MM.1S (cell line): ENCODE results near the gene ZNF860.

Experiments used
- DNase-seq: peaks from one replicate; pipeline ENCODE4 v3.0.0-alpha.2; 2015
- H2AFZ ChIP-seq: fragments of 300-600 bp; sonication (generic); 2 replicates; pipeline ENCODE4 v1.6.0; 2016; ENCODE audit warnings: antibody characterized with exemption, low read length
- H3F3A ChIP-seq: fragments of 300-600 bp; sonication (generic); 2 replicates; pipeline ENCODE4 v1.6.1; 2016; ENCODE audit warnings: mild to moderate bottlenecking, antibody characterized with exemption, low read length, moderate library complexity, mixed read lengths; ENCODE audit not compliant: insufficient read depth
- H3K27ac ChIP-seq: fragments of 300-600 bp; sonication (generic); 2 replicates; pipeline ENCODE4 v1.5.1; 2016; ENCODE audit warnings: mild to moderate bottlenecking, low read length
- H3K27me3 ChIP-seq: fragments of 300-600 bp; sonication (generic); replicated peaks from 2 replicates; pipeline ENCODE4 v1.6.0; 2016; ENCODE audit warnings: low read length; ENCODE audit not compliant: insufficient read depth
- H3K36me3 ChIP-seq: fragments of 300-600 bp; sonication (generic); replicated peaks from 2 replicates; pipeline ENCODE4 v1.6.1; 2016; ENCODE audit warnings: mild to moderate bottlenecking, low read length, mixed read lengths; ENCODE audit not compliant: insufficient read depth
- H3K4me1 ChIP-seq: fragments of 300-600 bp; sonication (generic); 2 replicates; pipeline ENCODE4 v1.6.1; 2016; ENCODE audit warnings: low read length, mixed read lengths
- H3K4me2 ChIP-seq: fragments of 300-600 bp; sonication (generic); 2 replicates; pipeline ENCODE4 v1.6.0; 2016; ENCODE audit warnings: low read depth, low read length
- H3K4me3 ChIP-seq: fragments of 300-600 bp; sonication (generic); 2 replicates; pipeline ENCODE4 v1.5.1; 2016; ENCODE audit warnings: low read length, mixed read lengths
- H3K79me2 ChIP-seq: fragments of 300-600 bp; sonication (generic); 2 replicates; pipeline ENCODE4 v1.6.1; 2016; ENCODE audit warnings: mixed run types, low read length, mixed read lengths
- H3K9ac ChIP-seq: fragments of 300-600 bp; sonication (generic); 2 replicates; pipeline ENCODE4 v1.6.1; 2016; ENCODE audit warnings: low read length, mixed read lengths
- H3K9me2 ChIP-seq: fragments of 300-600 bp; sonication (generic); replicated peaks from 2 replicates; pipeline ENCODE4 v1.6.1; 2016; ENCODE audit warnings: mild to moderate bottlenecking, low read length, mixed read lengths; ENCODE audit not compliant: insufficient read depth
- H3K9me3 ChIP-seq: fragments of 300-600 bp; sonication (generic); replicated peaks from 2 replicates; pipeline ENCODE4 v1.6.1; 2016; ENCODE audit warnings: mild to moderate bottlenecking, low read length, mixed read lengths; ENCODE audit not compliant: insufficient read depth
- H4K20me1 ChIP-seq: fragments of 300-600 bp; sonication (generic); 2 replicates; pipeline ENCODE4 v1.6.1; 2016; ENCODE audit warnings: mild to moderate bottlenecking, low read length, moderate library complexity, mixed read lengths; ENCODE audit not compliant: insufficient read depth
- CTCF ChIP-seq: fragments of 300-600 bp; sonication (generic); IDR thresholded peaks from 2 replicates; pipeline ENCODE4 v1.5.1; 2016; ENCODE audit warnings: antibody characterized with exemption, low read length, mixed read lengths
- EZH2 ChIP-seq: fragments of 300-600 bp; sonication (generic); optimal IDR thresholded peaks from 2 replicates; pipeline ENCODE3; 2017; ENCODE audit warnings: low read depth, mild to moderate bottlenecking, antibody characterized with exemption, low read length, mixed read lengths
- EZH2phosphoT487 ChIP-seq: fragments of 300-600 bp; sonication (generic); IDR thresholded peaks from 2 replicates; pipeline ENCODE4 v1.6.1; 2018; ENCODE audit warnings: antibody characterized with exemption, low read length

The ZNF860 gene

GRCh38 chr3:31962801-31963205, 18.7 kb upstream of the ZNF860 start:
- Histone ChIP-seq H4K20me1 (no peaks in the 10 kb centered on the region), H3K4me1 (no peaks in the 10 kb centered on the region), H3K9ac (no peak overlapping the region), H3K79me2 (no peaks in the 10 kb centered on the region), H3K4me2 (no peak overlapping the region), H3K9me2 (no peaks in the 10 kb centered on the region), H3K4me3 (no peak overlapping the region), H3K27me3 (no peaks in the 10 kb centered on the region), H3K36me3 (no peaks in the 10 kb centered on the region), H3K27ac (no peak overlapping the region), H3F3A (no peaks in the 10 kb centered on the region), H2AFZ (no peak overlapping the region), H3K9me3 (no peaks in the 10 kb centered on the region)
- no peak for DNase-seq
- TF ChIP-seq EZH2 (no peak), CTCF (no peak), EZH2phosphoT487 (no peak)

- Histone ChIP-seq H3K4me1 (no peaks in the 10 kb centered on the region), H3K9me3 (no peaks in the 10 kb centered on the region), H3F3A (no peaks in the 10 kb centered on the region), H3K4me2 (no peak overlapping the region), H3K4me3 (no peak overlapping the region), H2AFZ (no peak overlapping the region), H3K36me3 (no peaks in the 10 kb centered on the region), H4K20me1 (no peaks in the 10 kb centered on the region), H3K9ac (no peak overlapping the region), H3K9me2 (no peaks in the 10 kb centered on the region), H3K27ac (no peak overlapping the region), H3K27me3 (no peaks in the 10 kb centered on the region), H3K79me2 (no peaks in the 10 kb centered on the region)
- TF ChIP-seq CTCF: no peak
- DNase-seq: no peak
Measured at GRCh38 chr3:31966978-31967591, 14.5 kb upstream of the ZNF860 start.

GRCh38 chr3:31967592-31967991, 14.0 kb upstream of the ZNF860 start:
- no peak overlapping the region for H3K27ac ChIP-seq
- no peaks in the 10 kb centered on the region for H3F3A ChIP-seq
- H3K27me3 ChIP-seq: no peaks in the 10 kb centered on the region
- no peak overlapping the region for H3K9ac ChIP-seq
- H3K4me1 ChIP-seq: no peaks in the 10 kb centered on the region
- H4K20me1 ChIP-seq: no peaks in the 10 kb centered on the region
- TF ChIP-seq EZH2phosphoT487 (no peak), EZH2 (no peak), CTCF (no peak)
- no peak overlapping the region for H3K4me3 ChIP-seq
- no peak for DNase-seq
- no peaks in the 10 kb centered on the region for H3K36me3 ChIP-seq
- H2AFZ ChIP-seq: no peak overlapping the region
- H3K79me2 ChIP-seq: no peaks in the 10 kb centered on the region
- H3K9me3 ChIP-seq: no peaks in the 10 kb centered on the region
- no peak overlapping the region for H3K4me2 ChIP-seq
- no peaks in the 10 kb centered on the region for H3K9me2 ChIP-seq
